Right ventricle myocardium inferior (tissue), 1 donor: ENCODE measurements around the gene SH3BP1. TPM values are rescaled to one million over a fixed set of nuclear protein-coding genes. Genes with fewer than 3 reads are reported as not detected.

Source experiments
- ATAC-seq: fragments of 200-7000 bp; cut with Tn5 transposase; one replicate; pipeline ENCODE4 v1.9.1; 2020; ENCODE audit warnings: mild to moderate bottlenecking, moderate library complexity
- DNase-seq: peaks from one replicate; pipeline ENCODE4 v3.0.0; 2021; ENCODE audit errors: missing footprints
- intact Hi-C: fragments of 100-400 bp; cut with DNase I; formaldehyde crosslinking; loops from one replicate; pipeline ENCODE4 v1.11.0; 2022
- total RNA-seq: library from RNA; stranded (reverse); fragmentation: NEBNext Ultra II Directional; extraction: Animal tissue kit (Norgen Biotek cat#: 25700); gene quantifications from one replicate; pipeline ENCODE4 v1.2.1, GENCODE V29; 2021
- donor health status: DM: no; HTN: yes; CAD: no; lungs with severe emphysema.

Gene SH3BP1
- total RNA-seq, 1 donor from 2014 or later: 1.5 TPM

DNA sequence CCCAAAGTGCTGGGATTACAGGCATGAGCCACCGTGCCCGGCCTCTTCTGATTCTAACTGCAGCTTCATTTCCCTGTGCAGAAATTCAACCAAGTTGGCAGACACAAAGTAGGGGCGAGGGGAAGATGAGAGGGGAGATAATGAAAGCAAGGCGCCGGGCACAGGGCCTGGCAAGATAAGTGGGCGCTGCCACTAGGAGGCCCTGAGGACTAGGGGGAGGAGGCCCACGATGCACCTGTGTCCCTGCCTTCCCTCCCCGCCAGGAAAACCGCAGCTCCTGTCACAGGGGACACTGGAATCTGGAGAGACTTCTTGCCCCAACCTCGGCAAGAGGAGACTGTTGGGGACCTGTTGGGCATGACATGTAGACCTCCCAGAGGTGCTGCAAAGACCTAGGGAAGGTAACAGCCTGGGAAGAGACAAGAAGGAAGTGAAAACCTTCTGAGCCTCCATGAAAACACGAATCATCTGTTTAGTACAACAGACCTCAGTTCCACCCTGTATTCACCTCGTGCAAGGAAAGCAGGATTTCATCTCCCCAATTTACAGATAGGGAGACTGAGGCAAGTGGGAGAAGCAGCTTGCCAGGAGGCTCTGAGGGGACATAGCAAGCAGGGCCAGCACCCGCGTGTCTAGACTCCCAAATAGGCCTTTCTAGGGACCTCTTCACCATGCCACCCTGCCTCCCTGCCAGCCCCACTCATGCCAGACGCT is 32.9 kb downstream of the SH3BP1 start:
- ATAC-seq (no peak), DNase-seq (no peak)
- intact Hi-C loops: no loop called here

DNA sequence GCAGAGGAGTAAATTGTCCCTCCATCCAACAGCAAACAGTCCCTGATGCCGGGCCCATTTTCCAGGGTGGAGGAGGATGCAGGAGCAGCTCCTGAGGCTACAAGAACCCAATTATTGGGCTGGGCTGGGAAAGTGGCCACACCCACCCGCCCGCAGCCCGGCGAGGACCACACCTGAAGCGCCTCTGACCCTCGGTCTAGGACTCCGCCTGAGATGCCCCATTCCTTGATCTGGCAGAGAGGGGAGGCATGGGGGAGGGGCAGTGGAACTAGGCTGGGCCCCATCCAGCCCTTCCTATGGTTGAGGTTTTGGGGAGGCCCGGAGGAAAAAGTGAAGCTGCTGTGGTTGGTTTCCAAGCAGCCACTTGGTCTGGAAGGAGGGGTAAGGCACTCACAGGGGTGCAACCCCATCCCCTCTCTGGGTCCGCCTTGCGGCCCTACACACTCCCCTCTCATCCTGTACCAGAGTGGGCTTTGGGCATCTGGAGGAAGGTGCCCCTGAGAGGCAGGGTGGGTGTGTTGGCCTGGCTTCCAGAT is 33.5 kb downstream of the SH3BP1 start:
- DNase-seq (no peak), ATAC-seq (no peak)

DNA sequence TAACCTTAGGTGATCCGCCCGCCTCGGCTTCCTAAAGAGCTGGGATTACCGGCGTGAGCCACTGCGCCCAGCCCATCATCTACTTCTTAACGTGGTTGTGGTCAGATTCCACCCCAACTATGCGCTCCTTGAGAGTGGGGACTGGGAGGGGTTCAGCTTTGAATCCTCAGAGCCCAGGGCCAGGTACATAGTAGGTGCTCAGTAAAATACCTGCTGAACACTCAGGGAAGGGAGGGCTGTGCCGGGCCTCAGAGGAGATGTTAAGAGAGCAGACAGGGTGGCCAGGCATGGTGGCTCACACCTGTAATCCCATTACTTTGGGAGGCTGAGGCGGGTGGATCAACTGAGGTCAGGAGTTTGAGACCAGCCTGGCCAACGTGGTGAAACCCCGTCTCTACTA is 34.8 kb downstream of the SH3BP1 start:
- no peak for DNase-seq
- intact Hi-C loops: loop anchor here (2.0 kb wide), 1 partner anchor 79 kb away; no protein-coding TSS in a partner anchor

More for the DNA sequence above, 33.5 kb downstream of the SH3BP1 start:
- intact Hi-C loops: no loop called here

DNA sequence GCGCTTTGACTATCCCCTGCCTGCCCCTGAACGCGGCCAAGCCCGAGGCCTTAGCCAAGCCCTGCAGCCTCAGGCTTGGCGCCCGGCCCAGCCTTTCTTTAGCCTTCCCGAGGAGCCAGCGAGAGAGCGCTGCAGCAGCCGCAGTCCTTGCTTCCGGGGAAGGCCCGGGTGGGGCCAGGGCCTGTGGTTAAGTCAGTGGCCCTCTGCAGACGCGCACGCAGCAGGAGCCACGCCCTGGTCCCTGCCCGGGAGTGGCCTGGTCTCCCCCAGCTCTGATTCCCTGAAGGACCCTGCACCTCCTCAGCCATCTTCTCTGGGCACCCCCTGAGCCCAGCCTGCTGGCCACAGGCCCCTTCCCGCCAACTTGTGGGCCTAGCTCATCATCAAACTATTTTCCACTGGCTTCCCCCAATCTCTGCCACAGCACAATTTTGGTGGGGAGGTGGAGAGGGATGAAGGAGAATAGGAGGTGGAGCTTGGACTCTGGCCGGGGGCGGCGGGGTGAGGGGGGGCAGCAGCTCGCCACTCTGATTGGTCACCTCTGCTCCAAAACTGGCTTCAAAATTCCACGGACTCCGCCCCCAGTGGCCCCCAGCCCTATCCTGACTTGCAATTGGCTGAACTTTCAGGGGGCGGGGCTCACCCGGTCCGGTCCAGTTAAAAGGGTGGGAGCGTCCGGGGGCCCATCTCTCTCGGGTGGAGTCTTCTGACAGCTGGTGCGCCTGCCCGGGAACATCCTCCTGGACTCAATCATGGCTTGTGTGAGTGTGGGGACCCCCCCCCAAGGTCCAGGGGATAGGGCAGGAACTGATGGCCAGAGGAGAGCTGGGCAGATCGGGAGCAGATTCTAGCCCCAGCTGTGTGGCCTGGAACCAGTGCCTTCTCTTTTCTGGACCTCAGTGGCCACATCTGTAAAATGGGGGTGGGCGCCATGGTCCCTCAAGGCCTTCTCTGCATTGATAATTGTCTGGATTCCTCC is 35.8 kb downstream of the SH3BP1 start, which contains the start of gene LGALS1:
LGALS1 (plus strand) TSS at position 686 of the 979 bp plus-strand sequence; CDS start at position 753, 67 bp downstream.
- DNase-seq (peak; percentile 98), ATAC-seq (peak; percentile 90)
- intact Hi-C loops: loop anchor here (1.0 to 5.0 kb wide), 3 partner anchors 17 to 78 kb away; partner anchors contain the start of gene PDXP

More for the DNA sequence above, 34.8 kb downstream of the SH3BP1 start:
- no peak for ATAC-seq

DNA sequence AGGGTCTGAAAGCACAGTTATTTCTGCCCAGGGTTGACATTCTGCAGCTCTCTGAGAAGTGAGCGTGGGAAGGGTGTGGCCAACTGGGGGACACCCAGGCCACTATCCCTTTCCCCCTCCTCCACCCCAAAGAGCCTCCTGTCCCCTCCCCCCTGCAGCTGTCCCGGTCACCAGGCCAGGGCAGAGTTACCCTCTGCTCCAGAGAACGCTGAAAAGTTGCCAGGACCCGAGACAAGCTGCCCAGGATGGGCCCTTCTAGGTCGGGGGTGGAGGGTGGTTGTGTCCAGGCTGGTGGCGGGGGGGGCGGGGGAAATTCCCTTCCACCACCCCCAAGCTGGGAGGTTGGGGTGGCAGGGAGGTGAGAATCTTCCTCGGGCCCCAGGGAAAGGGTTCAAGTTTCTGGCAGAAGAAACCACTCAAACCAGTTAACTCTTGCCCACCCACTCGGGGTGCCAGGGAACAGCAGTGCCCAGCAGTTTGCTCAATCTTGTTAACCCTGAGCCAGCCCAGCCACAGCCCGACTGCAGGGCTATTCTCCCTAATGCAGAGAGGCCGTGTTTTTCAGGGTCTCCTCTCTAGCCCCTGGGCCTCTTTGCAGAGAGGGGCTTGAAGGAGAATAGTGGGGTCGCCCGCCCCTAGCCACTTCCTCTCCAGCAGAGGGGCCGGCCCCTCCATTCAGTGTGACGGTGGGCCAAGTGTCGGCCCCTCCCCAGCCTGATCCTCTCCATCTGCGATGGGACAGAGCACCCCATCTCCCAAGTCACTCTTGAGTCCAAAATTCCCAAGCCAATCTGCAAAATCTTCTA is 36.7 kb downstream of the SH3BP1 start:
- intact Hi-C loops: loop anchor here (1.0 to 5.0 kb wide), 3 partner anchors 18 to 77 kb away; partner anchors contain the start of gene PDXP

DNA sequence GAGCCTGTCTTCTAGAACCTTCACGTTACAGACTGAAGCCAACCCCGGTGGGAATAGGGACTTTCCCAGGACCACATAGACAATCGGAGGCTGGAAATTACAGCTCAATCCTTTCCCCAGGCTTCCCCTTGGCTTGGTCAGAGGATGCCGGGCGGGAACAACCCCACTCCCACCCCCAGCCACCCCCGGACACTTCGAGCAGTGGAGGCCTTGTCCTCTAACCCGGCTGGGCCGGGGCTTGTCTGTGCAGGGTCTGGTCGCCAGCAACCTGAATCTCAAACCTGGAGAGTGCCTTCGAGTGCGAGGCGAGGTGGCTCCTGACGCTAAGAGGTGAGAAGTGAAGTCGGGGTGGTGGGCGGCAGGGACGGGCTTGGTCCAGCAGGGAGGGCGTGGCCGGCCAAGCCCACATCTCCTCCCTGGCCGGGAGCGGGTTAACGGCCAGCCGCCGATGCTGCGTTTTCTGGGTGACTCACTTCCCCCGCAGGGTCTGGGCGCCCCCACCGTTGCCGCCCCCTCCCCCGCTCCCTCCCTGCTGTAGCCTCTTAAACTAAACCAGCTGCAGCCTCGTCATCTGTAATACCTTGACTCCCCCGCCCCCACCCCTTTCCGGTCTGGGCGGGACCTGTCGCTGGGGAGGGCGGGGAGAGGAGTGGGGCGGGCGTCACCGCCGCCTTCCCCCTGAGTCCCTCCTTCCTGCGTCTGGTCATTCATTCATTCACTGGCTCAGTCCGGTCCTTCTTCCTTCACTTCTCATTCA is 37.4 kb downstream of the SH3BP1 start:
- intact Hi-C loops: loop anchor here (5.0 kb wide), 1 partner anchor 50 kb away; no protein-coding TSS in a partner anchor
- peak; percentile 93 for DNase-seq
- peak; percentile 19 for ATAC-seq

More for the DNA sequence above, 36.7 kb downstream of the SH3BP1 start:
- ATAC-seq (peak; percentile 35), DNase-seq (peak; percentile 81)

DNA sequence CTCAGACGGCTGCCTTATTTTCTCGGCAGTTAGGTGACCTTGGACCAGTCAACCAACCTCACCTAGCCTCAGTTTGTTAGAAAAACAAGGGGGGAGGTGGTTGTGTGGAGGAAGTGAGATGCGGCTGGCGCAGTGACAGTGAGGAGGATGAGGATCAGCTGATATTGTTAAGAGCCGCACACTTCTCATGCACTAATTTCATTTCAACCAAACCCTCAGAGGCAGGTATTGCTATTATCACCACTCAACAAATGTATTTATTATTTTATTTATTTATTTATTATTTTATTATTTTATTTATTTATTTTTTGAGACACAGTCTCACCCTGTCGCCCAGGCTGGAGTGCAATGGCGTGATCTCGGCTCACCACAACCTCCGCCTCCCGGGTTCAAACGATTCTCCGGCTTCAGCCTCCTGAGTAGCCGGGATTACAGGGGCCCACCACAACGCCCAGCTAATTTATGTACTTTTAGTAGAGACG is 38.1 kb downstream of the SH3BP1 start:
- no peak for DNase-seq
- ATAC-seq: no peak
- intact Hi-C loops: loop anchor here (5.0 kb wide), 1 partner anchor 50 kb away; no protein-coding TSS in a partner anchor

DNA sequence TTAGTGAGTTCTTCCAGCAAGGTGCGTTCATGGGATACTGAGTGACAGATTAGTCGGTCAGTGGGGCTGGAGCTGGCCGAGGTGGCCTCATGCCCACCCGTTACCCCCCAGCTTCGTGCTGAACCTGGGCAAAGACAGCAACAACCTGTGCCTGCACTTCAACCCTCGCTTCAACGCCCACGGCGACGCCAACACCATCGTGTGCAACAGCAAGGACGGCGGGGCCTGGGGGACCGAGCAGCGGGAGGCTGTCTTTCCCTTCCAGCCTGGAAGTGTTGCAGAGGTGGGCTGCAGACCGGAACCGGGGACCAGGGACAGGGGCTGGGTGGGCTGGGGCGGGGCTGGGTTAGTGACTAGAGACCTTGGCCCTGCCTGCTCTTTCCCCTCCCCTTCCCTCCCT is 38.9 kb downstream of the SH3BP1 start:
- no peak for ATAC-seq
- intact Hi-C loops: loop anchor here (5.0 kb wide), 1 partner anchor 51 kb away; no protein-coding TSS in a partner anchor

DNA sequence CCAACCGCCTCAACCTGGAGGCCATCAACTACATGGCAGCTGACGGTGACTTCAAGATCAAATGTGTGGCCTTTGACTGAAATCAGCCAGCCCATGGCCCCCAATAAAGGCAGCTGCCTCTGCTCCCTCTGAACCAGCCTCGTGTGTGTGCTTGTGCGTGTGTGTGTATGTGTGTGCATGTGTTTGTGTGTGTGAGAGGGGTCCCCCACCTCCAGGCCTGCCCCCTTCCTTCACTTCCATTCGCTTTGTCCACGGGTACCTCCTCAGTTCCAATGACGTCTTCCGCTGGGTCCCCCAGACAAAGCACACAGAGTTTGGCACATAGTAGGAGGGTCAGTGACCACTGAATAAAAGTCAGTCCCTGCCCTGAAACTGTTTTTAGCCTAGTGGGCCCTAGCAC is 40.2 kb downstream of the SH3BP1 start:
- ATAC-seq (no peak), DNase-seq (no peak)
- intact Hi-C loops: loop anchor here (2.0 to 5.0 kb wide), 3 partner anchors 37 to 142 kb away; no protein-coding TSS in a partner anchor

More for the DNA sequence above, 38.9 kb downstream of the SH3BP1 start:
- DNase-seq: no peak

DNA sequence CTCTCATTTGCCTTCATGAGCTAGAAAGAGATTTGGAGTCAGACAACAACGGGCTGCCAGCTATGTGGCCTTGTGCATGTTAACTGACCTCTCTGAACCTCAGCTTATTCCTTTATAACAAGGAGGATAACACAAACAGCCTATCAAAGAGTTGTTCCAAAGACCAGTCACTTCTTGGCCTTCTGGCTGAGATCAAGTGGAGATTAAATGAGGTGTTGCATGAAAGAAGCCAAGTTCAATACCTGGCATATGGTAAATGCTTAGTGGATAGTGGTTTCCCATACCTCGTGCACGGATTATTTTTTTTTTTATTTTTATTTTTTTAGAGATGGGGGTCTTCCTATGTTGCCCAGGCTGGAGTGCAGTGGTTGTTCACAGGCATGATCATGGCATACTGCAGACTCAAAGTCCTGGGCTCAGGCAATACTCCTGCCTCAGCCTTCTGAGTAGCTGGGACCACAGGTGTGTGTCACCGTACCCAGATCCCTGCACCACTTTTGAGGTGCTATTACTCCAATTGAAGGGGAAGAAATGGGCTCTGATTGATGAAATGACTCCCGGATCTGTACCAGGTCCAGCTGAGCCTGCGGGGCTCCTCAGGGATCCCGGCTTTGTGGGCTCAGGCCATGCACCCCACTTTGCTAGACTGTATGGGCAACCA is 40.9 kb downstream of the SH3BP1 start:
- intact Hi-C loops: loop anchor here (2.0 to 5.0 kb wide), 2 partner anchors 38 to 143 kb away; no protein-coding TSS in a partner anchor
- DNase-seq (no peak), ATAC-seq (no peak)

DNA sequence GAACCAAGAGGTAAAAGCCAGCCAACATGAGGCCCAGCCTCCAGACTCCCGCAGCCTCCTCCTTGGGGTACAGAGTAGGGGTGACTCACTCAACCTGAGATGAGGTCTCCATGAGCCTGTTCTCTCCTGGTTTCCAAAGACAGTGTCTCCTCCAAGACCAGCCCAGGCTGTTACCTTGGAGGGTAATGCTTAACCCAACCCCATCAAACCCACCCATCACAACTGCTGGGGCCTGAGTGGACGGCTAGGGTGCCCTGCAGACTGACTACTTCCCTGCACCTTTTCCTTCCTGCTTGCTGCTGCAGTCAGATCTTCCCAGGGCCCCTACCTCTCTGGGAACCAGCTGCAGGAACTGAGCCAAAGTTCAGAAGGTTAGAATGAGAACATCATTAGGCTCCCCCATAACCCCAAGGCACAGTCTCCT is 41.5 kb downstream of the SH3BP1 start:
- DNase-seq (no peak), ATAC-seq (no peak)
- intact Hi-C loops: loop anchor here (2.0 to 5.0 kb wide), 2 partner anchors 38 to 144 kb away; no protein-coding TSS in a partner anchor

DNA sequence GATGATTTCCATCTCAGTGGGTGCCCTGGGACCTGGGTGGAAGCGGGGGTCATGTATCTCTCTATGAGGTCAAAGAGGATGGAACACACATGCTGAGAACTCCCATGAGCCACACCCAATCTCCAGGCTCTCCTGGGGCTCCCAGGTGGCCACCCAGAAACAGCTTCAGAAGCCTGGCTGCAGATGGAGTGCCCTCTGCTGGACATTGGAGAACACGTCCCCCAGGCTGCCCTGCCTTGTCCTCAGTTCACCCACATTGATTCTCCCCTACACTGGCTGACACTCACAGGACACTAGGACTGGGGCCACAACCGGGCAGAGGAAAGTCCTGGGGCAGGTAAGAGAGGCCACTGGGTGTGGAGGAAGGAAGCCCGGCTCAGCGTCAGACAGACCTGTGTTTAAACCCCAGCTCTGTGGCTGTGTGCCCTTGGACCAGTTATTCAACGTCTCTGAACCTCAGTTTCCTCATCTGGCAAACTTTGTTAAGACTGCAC is 42.1 kb downstream of the SH3BP1 start:
- intact Hi-C loops: loop anchor here (2.0 to 5.0 kb wide), 2 partner anchors 39 to 144 kb away; no protein-coding TSS in a partner anchor
- DNase-seq (peak; percentile 85), ATAC-seq (peak; percentile 45)

DNA sequence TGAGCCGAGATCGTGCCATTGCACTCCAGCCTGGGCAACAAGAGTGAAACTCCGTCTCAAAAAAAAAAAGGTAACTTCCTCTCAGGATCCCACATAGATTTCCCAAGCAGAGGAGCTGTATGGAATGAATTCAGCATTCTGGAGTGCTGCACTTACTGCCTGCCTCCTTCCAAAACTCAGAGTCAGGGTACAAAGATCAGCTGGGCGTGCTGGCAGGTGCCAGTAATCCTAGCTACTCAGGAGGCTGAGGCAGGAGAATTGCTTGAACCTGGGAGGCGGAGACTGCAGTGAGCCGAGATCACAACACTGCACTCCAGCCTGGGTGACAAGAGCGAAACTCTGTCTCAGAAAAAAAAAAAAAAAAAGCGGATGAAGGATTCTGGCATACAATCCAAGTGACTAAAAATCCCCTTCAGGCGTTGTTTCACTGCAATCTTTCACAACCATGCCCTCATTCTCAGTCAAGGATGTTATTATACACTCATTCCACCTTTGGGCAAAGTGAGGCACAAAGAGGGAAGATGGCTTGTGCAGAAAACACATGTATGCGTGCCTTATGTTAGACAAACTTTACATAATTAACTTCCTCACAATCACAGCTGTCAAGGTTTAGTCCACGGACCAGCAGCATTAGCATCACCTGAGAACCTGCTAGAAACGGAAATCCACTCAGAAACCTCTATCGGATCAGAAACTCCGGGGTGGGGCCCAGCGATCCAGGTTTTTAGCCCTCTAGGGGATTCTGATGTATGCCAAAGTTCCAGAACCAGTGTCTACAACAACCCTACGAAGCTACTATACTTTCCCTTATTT is 45.5 kb downstream of the SH3BP1 start:
- intact Hi-C loops: loop anchor here (5.0 kb wide), 2 partner anchors 62 to 148 kb away; no protein-coding TSS in a partner anchor
- DNase-seq: no peak
- ATAC-seq: no peak

DNA sequence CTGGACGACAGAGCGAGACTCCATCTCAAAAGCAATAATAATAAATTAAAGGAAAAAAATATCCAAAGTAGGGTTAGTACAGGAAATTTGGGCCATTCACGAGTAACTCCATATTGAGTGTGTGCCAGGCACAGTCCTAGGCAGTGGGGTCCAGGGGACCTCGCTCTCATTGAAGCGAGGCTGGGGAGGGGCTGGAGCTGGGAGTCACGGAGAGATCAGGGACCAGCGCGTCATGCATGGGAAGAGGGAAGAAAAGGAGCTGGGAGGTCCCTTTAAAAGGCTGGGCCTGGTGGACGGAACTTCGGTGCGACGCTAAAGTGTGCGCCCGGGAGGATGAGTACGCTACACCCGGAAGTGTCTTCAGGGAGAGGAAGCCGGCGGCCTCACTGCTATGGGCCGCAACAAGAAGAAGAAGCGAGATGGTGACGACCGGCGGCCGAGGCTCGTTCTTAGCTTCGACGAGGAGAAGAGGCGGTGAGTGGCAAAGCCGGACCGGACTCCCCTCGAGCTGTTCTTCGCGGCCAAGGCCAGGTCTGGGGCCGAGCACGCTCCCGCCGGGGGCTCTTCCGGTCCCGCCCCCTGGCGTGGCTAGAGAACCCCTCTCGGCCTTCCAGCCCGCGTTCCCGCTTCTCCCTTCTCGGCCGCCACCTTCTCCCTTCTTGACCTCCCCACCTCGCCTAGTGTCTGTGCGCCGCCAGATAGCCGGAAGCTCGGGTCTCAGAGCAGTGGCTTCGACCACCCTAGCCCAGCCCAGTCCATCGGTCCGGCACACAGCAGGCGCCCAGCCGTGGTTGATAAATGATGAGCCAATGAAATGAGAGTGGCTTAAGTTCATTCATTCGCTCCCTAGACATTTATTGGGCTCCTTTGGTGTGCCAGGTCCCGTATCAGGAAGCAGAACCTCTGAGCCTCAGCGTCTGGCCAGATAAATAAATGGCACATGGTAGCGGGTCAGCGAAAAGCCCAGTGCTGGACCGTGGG is 46.8 kb downstream of the SH3BP1 start, which contains the start of gene NOL12:
NOL12 (plus strand) TSS at position 342 of the 981 bp plus-strand sequence; CDS start at position 392, 50 bp downstream.
- ATAC-seq (peak; percentile 91), DNase-seq (peak; percentile 88)
- intact Hi-C loops: loop anchor here (5.0 kb wide), 1 partner anchor 61 kb away; no protein-coding TSS in a partner anchor
